ENCODE measurements around the gene NEDD9.

Gene NEDD9

DNA sequence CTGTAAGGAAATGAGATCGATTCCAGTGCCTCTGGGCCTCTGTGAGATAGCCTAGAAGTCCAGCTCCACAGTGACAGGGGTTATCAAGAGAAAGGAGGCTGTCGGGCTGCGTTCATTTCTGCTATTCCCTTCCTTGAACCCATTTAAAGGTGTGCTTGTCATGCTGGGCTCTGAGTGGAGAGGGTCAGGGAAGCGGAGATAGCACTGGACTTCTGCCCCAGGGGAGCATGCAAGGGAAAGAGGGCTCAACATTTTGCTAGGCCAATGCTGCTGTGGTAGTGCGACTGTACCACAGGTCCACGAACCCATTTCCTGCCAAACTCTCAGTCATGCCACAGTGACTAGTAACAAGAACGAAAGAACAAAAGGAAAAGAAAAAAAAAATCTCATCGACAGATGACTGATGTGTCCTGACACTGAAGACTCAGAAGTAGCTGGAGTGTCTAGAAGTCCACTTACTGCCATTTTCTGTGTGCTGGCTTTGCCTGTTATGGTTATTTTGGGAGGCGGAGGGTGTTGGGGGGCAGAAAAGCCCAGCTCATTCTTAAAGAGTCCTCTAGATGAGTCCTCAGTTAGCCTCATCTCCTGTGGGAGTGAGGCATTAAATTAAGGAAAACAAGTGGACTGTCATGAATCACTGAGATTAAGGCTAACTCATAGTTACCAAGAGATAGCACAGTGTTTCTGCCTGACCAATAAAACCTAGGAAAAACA, 8.1 kb downstream of the NEDD9 start:
- Histone ChIP-seq H3K36me3 (ENCODE audit: low read length) (no peaks in the 10 kb centered on the region), H2AFZ (ENCODE audit: low read depth, low read length, severe bottlenecking) (no peak overlapping the region), H3K27me3 (ENCODE audit: low read length) (no peaks in the 10 kb centered on the region), H4K20me1 (ENCODE audit: low read depth, low read length) (no peaks in the 10 kb centered on the region), H3K9ac (ENCODE audit: low read length) (no peak overlapping the region), H3K9me3 (ENCODE audit: insufficient read depth, low read length) (no peaks in the 10 kb centered on the region), H3K9me2 (replicated peaks; ENCODE audit: insufficient read depth, low read length) (no peaks in the 10 kb centered on the region), H3F3A (ENCODE audit: insufficient read depth) (no peaks in the 10 kb centered on the region), H3K4me2 (ENCODE audit: low read depth, low read length, poor library complexity, severe bottlenecking) (no peak overlapping the region), H3K27ac (ENCODE audit: low read depth, low read length) (no peak overlapping the region), H3K79me2 (ENCODE audit: insufficient read depth, low read length) (peaks cover 25% of the 10 kb centered on the region; the same call in 1 of the 2 replicates), H3K4me3 (ENCODE audit: insufficient read depth, low read length, poor library complexity, severe bottlenecking) (no peak overlapping the region)
- no peak for TF ChIP-seq EZH2phosphoT487 (conservative IDR thresholded peaks at IDR 0.05; ENCODE audit: low read length)
- TF ChIP-seq, protein P1, sequence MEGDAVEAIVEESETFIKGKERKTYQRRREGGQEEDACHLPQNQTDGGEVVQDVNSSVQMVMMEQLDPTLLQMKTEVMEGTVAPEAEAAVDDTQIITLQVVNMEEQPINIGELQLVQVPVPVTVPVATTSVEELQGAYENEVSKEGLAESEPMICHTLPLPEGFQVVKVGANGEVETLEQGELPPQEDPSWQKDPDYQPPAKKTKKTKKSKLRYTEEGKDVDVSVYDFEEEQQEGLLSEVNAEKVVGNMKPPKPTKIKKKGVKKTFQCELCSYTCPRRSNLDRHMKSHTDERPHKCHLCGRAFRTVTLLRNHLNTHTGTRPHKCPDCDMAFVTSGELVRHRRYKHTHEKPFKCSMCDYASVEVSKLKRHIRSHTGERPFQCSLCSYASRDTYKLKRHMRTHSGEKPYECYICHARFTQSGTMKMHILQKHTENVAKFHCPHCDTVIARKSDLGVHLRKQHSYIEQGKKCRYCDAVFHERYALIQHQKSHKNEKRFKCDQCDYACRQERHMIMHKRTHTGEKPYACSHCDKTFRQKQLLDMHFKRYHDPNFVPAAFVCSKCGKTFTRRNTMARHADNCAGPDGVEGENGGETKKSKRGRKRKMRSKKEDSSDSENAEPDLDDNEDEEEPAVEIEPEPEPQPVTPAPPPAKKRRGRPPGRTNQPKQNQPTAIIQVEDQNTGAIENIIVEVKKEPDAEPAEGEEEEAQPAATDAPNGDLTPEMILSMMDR (IDR thresholded peaks at IDR 0.05; ENCODE audit: insufficient read depth, low read length, poor library complexity, severe bottlenecking), result no peak

DNA sequence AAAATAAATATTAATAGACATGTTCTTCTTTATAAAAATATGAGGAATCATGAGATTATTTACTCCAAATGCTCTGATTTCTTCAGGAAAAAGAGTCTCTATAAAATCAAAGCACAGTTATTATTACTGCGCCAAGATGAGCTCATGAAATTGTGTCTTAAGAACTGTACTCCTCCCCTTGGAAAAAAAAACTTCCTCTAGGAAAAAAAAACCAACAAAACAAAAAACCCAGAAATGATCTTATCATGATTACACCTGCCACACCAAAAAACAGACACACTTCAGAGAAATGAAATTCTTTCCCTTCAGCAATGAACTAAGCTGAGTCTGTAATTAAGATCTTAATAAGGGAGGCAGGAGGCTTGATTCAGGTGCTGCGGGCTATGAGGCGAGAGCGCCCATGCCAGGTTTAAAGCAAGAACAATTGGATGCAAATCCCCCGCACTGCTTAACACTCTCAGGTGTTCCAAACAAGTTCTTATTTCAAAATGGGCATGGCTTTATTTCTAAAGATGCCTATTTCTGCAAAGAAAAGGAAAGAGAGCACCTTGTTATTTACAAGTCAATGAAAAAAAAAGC, 9.1 kb downstream of the NEDD9 start:
- no peak overlapping the region for H3K4me2 ChIP-seq (ENCODE audit: low read depth, low read length, poor library complexity, severe bottlenecking)
- H3K79me2 ChIP-seq (ENCODE audit: insufficient read depth, low read length), result peaks cover 25% of the 10 kb centered on the region; the same call in 1 of the 2 replicates
- H4K20me1 ChIP-seq (ENCODE audit: low read depth, low read length), result no peaks in the 10 kb centered on the region
- H3K27ac ChIP-seq (ENCODE audit: low read depth, low read length), result no peak overlapping the region
- H2AFZ ChIP-seq (ENCODE audit: low read depth, low read length, severe bottlenecking), result no peak overlapping the region
- no peaks in the 10 kb centered on the region for H3K27me3 ChIP-seq (ENCODE audit: low read length)
- no peaks in the 10 kb centered on the region for H3F3A ChIP-seq (ENCODE audit: insufficient read depth)
- no peak overlapping the region for H3K4me3 ChIP-seq (ENCODE audit: insufficient read depth, low read length, poor library complexity, severe bottlenecking)
- H3K9ac ChIP-seq (ENCODE audit: low read length), result no peak overlapping the region
- H3K9me2 ChIP-seq (replicated peaks; ENCODE audit: insufficient read depth, low read length), result no peaks in the 10 kb centered on the region
- no peaks in the 10 kb centered on the region for H3K9me3 ChIP-seq (ENCODE audit: insufficient read depth, low read length)
- TF ChIP-seq EZH2phosphoT487 (conservative IDR thresholded peaks at IDR 0.05; ENCODE audit: low read length), result no peak
- TF ChIP-seq, protein P1 (IDR thresholded peaks at IDR 0.05; ENCODE audit: insufficient read depth, low read length, poor library complexity, severe bottlenecking), result no peak
- no peaks in the 10 kb centered on the region for H3K36me3 ChIP-seq (ENCODE audit: low read length)

DNA sequence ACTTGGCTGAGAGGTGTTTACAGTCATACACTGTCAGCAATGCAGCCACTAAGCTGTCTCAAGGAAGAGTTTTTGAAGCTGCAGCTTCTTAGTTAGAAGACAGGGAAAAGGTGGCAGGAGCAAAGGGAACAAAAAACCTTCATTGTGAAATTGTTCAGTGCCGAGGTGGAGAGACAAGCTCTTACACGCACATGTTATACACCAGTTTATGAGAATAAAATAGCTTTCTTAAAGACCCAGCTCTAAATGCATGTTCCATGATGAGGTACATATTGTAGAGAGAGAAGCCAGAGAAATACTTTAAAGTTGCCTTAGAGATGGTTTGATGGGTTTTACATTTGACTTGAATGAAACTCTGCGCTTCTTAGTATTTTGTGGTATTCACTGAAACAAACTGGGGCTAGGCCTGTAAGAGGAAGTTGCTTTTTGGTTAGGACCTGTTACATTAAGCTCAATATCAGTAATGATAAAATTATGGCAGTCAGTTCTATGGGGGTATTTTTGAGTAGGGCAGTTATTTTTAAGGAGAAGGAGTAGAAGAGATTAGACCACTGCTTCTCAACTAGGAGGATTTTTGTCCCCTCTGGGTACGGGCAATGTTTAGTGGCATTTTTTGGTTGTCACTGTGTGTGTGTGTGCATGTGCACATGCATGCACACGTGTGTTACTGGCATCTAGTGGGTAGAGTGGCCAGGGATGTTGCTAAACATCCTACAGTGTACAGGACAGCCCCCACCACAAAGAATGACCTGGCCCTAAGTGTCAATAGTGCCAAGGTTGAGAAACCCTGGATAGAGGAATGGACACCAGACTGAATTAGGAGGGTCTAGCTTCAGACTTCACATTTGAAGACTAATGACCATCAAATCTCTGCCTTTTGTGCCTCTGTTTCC, 9.8 kb downstream of the NEDD9 start:
- Histone ChIP-seq H3F3A (ENCODE audit: insufficient read depth) (no peaks in the 10 kb centered on the region), H2AFZ (ENCODE audit: low read depth, low read length, severe bottlenecking) (no peak overlapping the region), H3K79me2 (ENCODE audit: insufficient read depth, low read length) (peaks cover 25% of the 10 kb centered on the region; the same call in 1 of the 2 replicates), H3K9me2 (replicated peaks; ENCODE audit: insufficient read depth, low read length) (no peaks in the 10 kb centered on the region), H3K27me3 (ENCODE audit: low read length) (no peaks in the 10 kb centered on the region), H3K4me2 (ENCODE audit: low read depth, low read length, poor library complexity, severe bottlenecking) (no peak overlapping the region), H3K9ac (ENCODE audit: low read length) (no peak overlapping the region), H3K4me3 (ENCODE audit: insufficient read depth, low read length, poor library complexity, severe bottlenecking) (no peak overlapping the region), H3K36me3 (ENCODE audit: low read length) (no peaks in the 10 kb centered on the region), H3K9me3 (ENCODE audit: insufficient read depth, low read length) (no peaks in the 10 kb centered on the region), H3K27ac (ENCODE audit: low read depth, low read length) (no peak overlapping the region), H4K20me1 (ENCODE audit: low read depth, low read length) (no peaks in the 10 kb centered on the region)
- TF ChIP-seq, protein P1 (IDR thresholded peaks at IDR 0.05; ENCODE audit: insufficient read depth, low read length, poor library complexity, severe bottlenecking), result no peak
- TF ChIP-seq EZH2phosphoT487 (conservative IDR thresholded peaks at IDR 0.05; ENCODE audit: low read length), result no peak

Data from SU-DHL-6 (cell line).